ENCODE measurements around the gene HMX1. TPM values are rescaled to one million over a fixed set of nuclear protein-coding genes. Genes with fewer than 3 reads are reported as not detected.

HMX1 gene
- polyA plus RNA-seq, 1 donor (not counting 4 experiments of a cell fraction or from before 2014, with no cell fraction given), result not detected

GRCh38 chr4:8915201-8916200 lies 43.9 kb upstream of the HMX1 start:
- Histone ChIP-seq H3K4me3 (ENCODE audit: control insufficient read depth in 2 of 3, extremely low read depth in 1 of 3, insufficient read depth in 2 of 3, low read depth in 1 of 3, low read length in 3 of 3) (no peak overlapping the region), H3K27me3 (ENCODE audit: control insufficient read depth, extremely low read depth, insufficient read depth, low read length) (no peaks in the 10 kb centered on the region), H3K36me3 (ENCODE audit: control insufficient read depth in 2 of 2, extremely low read depth in 1 of 2, insufficient read depth in 2 of 2, low read length in 2 of 2) (no peaks in the 10 kb centered on the region), H3K27ac (ENCODE audit: control insufficient read depth, insufficient read depth, low read length) (no peak overlapping the region), H3K4me1 (ENCODE audit: control insufficient read depth, extremely low read depth, insufficient read depth, low read length) (no peaks in the 10 kb centered on the region), H3K9me1 (ENCODE audit: control insufficient read depth, extremely low read depth, insufficient read depth, low read length) (no peaks in the 10 kb centered on the region), H2AFZ (ENCODE audit: control insufficient read depth, low read length) (no peak overlapping the region), H3K9ac (ENCODE audit: control insufficient read depth, extremely low read depth, insufficient read depth, low read length) (no peak overlapping the region), H4K20me1 (ENCODE audit: control insufficient read depth, extremely low read depth, insufficient read depth, low read length) (peaks cover 2% of the 10 kb centered on the region), H3K4me2 (ENCODE audit: control insufficient read depth, extremely low read depth, insufficient read depth, low read depth, low read length) (no peak overlapping the region), H3K79me2 (ENCODE audit: control insufficient read depth, insufficient read depth, low read length) (no peaks in the 10 kb centered on the region), H3K9me3 (ENCODE audit: control insufficient read depth, low read depth, low read length) (no peaks in the 10 kb centered on the region)
- TF ChIP-seq EZH2 (IDR thresholded peaks at IDR 0.05; ENCODE audit: low read length) (no peak), CTCF (optimal IDR thresholded peaks at IDR 0.05 in 1 of 3, IDR thresholded peaks at IDR 0.05 in 1 of 3, conservative IDR thresholded peaks at IDR 0.05 in 1 of 3; ENCODE audit: extremely low read depth in 1 of 3, insufficient read depth in 2 of 3, low read length in 3 of 3) (no peak)
- DNase-seq (ENCODE audit: low read depth, low spot score) (no peak), FAIRE-seq (no peak)
- dilution Hi-C loops (cut with MboI; ENCODE audit: extremely low pct_ligation_motif_present, low sequenced_read_pairs), result no loop called here

GRCh38 chr4:8914461-8915171 lies 43.0 kb upstream of the HMX1 start:
- no peak for DNase-seq (ENCODE audit: low read depth, low spot score)
- no peak overlapping the region for H2AFZ ChIP-seq (ENCODE audit: control insufficient read depth, low read length)
- H3K9ac ChIP-seq (ENCODE audit: control insufficient read depth, extremely low read depth, insufficient read depth, low read length), result no peak overlapping the region
- no peaks in the 10 kb centered on the region for H3K9me1 ChIP-seq (ENCODE audit: control insufficient read depth, extremely low read depth, insufficient read depth, low read length)
- no peaks in the 10 kb centered on the region for H3K9me3 ChIP-seq (ENCODE audit: control insufficient read depth, low read depth, low read length)
- H3K4me2 ChIP-seq (ENCODE audit: control insufficient read depth, extremely low read depth, insufficient read depth, low read depth, low read length), result no peak overlapping the region
- H3K4me3 ChIP-seq (ENCODE audit: control insufficient read depth in 2 of 3, extremely low read depth in 1 of 3, insufficient read depth in 2 of 3, low read depth in 1 of 3, low read length in 3 of 3), result no peak overlapping the region
- peaks cover 2% of the 10 kb centered on the region for H4K20me1 ChIP-seq (ENCODE audit: control insufficient read depth, extremely low read depth, insufficient read depth, low read length)
- no peaks in the 10 kb centered on the region for H3K4me1 ChIP-seq (ENCODE audit: control insufficient read depth, extremely low read depth, insufficient read depth, low read length)
- no peak for TF ChIP-seq CTCF (optimal IDR thresholded peaks at IDR 0.05 in 1 of 3, IDR thresholded peaks at IDR 0.05 in 1 of 3, conservative IDR thresholded peaks at IDR 0.05 in 1 of 3; ENCODE audit: extremely low read depth in 1 of 3, insufficient read depth in 2 of 3, low read length in 3 of 3)
- TF ChIP-seq EZH2 (IDR thresholded peaks at IDR 0.05; ENCODE audit: low read length), result no peak
- no peaks in the 10 kb centered on the region for H3K27me3 ChIP-seq (ENCODE audit: control insufficient read depth, extremely low read depth, insufficient read depth, low read length)
- no peaks in the 10 kb centered on the region for H3K36me3 ChIP-seq (ENCODE audit: control insufficient read depth in 2 of 2, extremely low read depth in 1 of 2, insufficient read depth in 2 of 2, low read length in 2 of 2)
- dilution Hi-C loops (cut with MboI; ENCODE audit: extremely low pct_ligation_motif_present, low sequenced_read_pairs), result no loop called here
- no peaks in the 10 kb centered on the region for H3K79me2 ChIP-seq (ENCODE audit: control insufficient read depth, insufficient read depth, low read length)
- H3K27ac ChIP-seq (ENCODE audit: control insufficient read depth, insufficient read depth, low read length), result no peak overlapping the region
- FAIRE-seq, result no peak

All from keratinocyte (primary cell).